Progenitor cell of endocrine pancreas (in vitro differentiated cells): ENCODE data around the gene GFPT1. TPM values are rescaled to one million over a fixed set of nuclear protein-coding genes. Genes with fewer than 3 reads are reported as not detected.

Experiments
- DNase-seq: peaks from one replicate; pipeline ENCODE4 v3.0.0; 2021; ENCODE audit warnings: low spot score; ENCODE audit not compliant: unreplicated experiment
- H3K27ac Mint-ChIP-seq: 2 replicates; pipeline ENCODE4 v1.8.0; 2021; ENCODE audit warnings: mild to moderate bottlenecking, moderate library complexity, mixed read lengths
- H3K27me3 Mint-ChIP-seq: 2 replicates; pipeline ENCODE4 v1.8.0; 2021; ENCODE audit warnings: mixed read lengths
- H3K36me3 Mint-ChIP-seq: 2 replicates; pipeline ENCODE4 v1.8.0; 2022; ENCODE audit warnings: mixed read lengths; ENCODE audit not compliant: insufficient read depth
- H3K4me1 Mint-ChIP-seq: 2 replicates; pipeline ENCODE4 v1.8.0; 2021; ENCODE audit warnings: low read depth, mixed read lengths
- H3K4me3 Mint-ChIP-seq: 2 replicates; pipeline ENCODE4 v1.8.0; 2021; ENCODE audit warnings: low read depth, mild to moderate bottlenecking, moderate library complexity, mixed read lengths
- H3K9me3 Mint-ChIP-seq: 2 replicates; pipeline ENCODE4 v1.8.0; 2021; ENCODE audit warnings: low read depth, mixed read lengths
- CTCF ChIP-seq: fragments of 200-600 bp; sonication (generic); IDR thresholded peaks from one replicate; pipeline ENCODE4 v1.5.0; 2021; ENCODE audit warnings: antibody characterized with exemption, mild to moderate bottlenecking; ENCODE audit not compliant: unreplicated experiment
- total RNA-seq: library from RNA; stranded (reverse); gene quantifications from 2 replicates; pipeline ENCODE4 v1.2.1, GENCODE V29; 2021

GFPT1 gene
- total RNA-seq, 1 donor from 2014 or later, result 51.9 TPM

DNA sequence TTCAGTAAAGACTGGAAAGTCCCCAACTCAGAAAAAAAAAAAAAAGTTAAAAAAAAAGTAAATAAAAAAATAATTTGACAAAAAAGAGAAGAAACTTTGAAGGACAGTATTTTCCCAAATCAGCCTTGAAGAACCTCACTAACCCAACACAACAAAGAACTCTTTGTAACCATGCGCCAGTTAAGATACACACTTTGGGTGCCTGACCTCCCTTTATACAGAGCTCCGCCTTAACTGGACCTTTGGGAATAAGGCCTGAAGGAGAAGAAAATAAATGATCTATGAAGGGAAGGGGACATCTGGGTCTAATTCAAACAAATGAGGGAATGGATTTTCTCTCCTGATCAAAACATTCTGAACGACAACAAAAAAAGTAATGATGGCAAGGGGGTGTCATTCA, 2.2 kb upstream of the GFPT1 start:
- Mint-ChIP-seq H3K4me3 (no peak overlapping the region), H3K4me1 (peaks cover 18% of the 10 kb centered on the region), H3K27me3 (no peaks in the 10 kb centered on the region), H3K9me3 (no peaks in the 10 kb centered on the region), H3K27ac (no peak overlapping the region), H3K36me3 (peaks cover 8% of the 10 kb centered on the region)
- no peak for DNase-seq
- TF ChIP-seq CTCF, result no peak

DNA sequence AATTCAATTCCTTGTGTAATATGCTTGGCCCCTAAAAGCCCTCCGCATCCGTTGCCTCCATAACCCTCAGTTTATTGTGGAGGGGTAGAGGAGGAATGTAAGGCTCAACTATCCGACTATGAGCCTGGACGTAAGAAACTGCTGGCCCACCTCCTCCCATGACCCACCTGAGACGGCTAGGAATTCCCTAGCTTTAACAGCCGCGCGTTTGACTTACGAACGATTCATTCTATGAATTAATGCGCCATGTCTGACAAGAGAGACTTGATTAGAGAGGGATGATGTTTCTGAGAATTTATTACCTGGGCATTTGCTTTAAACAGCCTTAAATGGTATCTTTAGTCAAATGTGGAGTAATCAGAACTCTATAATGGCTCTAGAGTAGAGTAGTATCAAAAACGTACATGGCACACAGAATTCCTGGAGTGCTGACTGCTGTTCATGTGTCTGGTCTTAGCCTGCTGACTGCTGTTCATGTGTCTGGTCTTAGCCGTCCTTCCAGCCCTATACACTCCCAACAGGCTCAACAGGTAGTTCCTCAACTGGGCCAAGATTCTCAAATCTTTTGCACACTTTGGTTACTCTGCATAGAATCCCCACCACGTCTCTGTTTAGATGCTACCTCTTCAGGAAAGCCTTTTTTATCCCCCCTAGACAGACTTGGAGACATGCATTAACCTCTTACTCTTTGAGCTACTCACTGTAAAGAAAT, 899 bp upstream of the GFPT1 start:
- no peak for TF ChIP-seq CTCF
- no peak for DNase-seq
- Mint-ChIP-seq H3K9me3 (no peaks in the 10 kb centered on the region), H3K4me3 (peak overlapping the region; percentile 94), H3K27me3 (no peaks in the 10 kb centered on the region), H3K36me3 (peaks cover 1% of the 10 kb centered on the region), H3K4me1 (peaks cover 20% of the 10 kb centered on the region), H3K27ac (peak overlapping the region; percentile 99)

DNA sequence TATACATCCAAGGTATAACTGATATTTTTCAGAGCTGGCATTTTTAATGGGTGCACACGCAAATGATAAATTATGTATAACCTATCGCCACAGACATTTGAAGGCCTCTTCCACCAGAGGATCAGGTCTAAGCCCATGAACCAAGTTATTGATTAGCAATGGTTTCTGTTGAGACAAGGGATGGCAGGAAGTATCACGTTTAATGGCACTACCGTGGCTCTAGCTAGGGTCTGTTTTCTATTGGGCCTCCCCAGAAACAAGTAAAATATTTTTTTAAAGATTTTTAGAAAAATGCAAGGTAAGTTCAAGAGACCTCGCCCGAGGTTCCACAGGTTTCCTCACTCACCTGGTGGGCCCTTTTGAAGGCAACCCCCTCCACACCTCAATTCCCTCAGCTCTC, 667 bp downstream of the GFPT1 start:
- Mint-ChIP-seq H3K4me1 (peaks cover 25% of the 10 kb centered on the region), H3K27me3 (no peaks in the 10 kb centered on the region), H3K27ac (peak overlapping the region; percentile 91), H3K36me3 (peaks cover 2% of the 10 kb centered on the region), H3K4me3 (peak overlapping the region; percentile 94), H3K9me3 (no peaks in the 10 kb centered on the region)
- no peak for DNase-seq
- TF ChIP-seq CTCF, result no peak

DNA sequence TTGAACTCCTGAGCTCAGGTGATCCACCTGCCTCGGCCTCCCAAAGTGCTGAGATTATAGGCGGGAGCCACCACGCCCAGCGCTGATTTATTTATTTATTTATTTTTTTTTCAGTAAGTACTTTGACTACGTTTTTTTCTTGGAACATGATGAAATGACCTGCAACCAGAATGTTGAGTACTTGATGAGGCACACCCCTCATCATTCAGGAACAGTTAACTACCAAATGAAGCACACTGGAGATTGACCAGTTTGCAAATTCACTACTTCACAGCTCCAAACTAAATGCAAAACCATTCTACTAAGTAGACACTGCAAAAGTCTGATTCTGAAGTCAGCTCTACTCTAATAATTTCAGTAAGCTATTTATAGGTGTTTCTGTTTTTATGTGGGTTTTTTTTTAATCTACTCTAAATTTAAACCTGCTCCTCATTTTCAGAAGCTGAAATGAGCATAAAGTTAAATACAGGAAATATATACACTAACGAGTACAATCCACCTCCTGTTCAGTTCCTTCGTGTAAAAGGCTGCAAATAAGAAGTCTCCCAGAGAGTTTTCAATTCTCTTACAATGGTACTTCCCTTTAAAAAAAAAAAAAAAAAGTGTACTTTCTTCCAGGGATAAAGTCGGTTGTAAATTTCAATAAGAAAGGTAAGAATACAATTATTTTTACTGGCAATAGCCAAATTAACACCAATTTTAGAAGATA, 1.4 kb downstream of the GFPT1 start:
- Mint-ChIP-seq H3K4me3 (peak overlapping the region; percentile 94), H3K9me3 (no peaks in the 10 kb centered on the region), H3K4me1 (peaks cover 25% of the 10 kb centered on the region), H3K27me3 (no peaks in the 10 kb centered on the region), H3K27ac (peak overlapping the region; percentile 91), H3K36me3 (peaks cover 5% of the 10 kb centered on the region)
- DNase-seq, result no peak
- no peak for TF ChIP-seq CTCF

DNA sequence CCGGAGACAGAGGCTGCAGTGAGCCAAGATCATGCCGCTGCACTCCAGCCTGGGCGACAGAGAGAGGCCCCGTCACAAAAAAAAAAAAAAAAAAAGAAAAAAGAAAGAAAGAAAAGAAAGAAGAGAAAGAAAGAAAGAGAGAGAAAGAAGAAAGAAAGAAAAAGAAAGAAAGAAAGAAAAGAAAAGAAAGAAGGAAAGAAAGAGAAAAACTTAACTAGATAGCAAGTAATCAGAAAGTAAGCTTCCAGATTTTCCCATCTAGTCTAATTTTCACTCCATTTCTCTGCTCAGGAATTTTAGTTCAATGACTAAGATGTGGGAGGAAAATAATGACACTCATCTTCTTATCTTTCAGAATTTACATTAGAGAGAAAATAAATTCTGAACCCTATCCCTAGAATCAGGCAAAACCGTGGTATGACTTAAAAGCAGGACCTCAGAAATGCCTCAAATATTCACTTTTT, 2.4 kb downstream of the GFPT1 start:
- H3K27ac Mint-ChIP-seq, result no peak overlapping the region
- H3K27me3 Mint-ChIP-seq, result no peaks in the 10 kb centered on the region
- no peak for TF ChIP-seq CTCF
- no peak for DNase-seq
- H3K4me1 Mint-ChIP-seq, result peaks cover 27% of the 10 kb centered on the region
- no peak overlapping the region for H3K4me3 Mint-ChIP-seq
- H3K36me3 Mint-ChIP-seq, result peaks cover 8% of the 10 kb centered on the region
- H3K9me3 Mint-ChIP-seq, result no peaks in the 10 kb centered on the region
